C4-2B (cell line): Measurements from ENCODE around the gene AFDN.

Experiments used
- ZFX ChIP-seq: fragments of 450-650 bp; IDR thresholded peaks from 2 replicates; pipeline ENCODE4 v1.6.1; 2017
- TF ChIP-seq, protein P1 (sequence below): fragments of 450-650 bp; conservative IDR thresholded peaks from 2 replicates; pipeline ENCODE4 v1.5.1; 2017; ENCODE audit warnings: mild to moderate bottlenecking

GRCh38 chr6:167832497-167833395 lies 6.0 kb downstream of the AFDN start:
- TF ChIP-seq, protein P1, sequence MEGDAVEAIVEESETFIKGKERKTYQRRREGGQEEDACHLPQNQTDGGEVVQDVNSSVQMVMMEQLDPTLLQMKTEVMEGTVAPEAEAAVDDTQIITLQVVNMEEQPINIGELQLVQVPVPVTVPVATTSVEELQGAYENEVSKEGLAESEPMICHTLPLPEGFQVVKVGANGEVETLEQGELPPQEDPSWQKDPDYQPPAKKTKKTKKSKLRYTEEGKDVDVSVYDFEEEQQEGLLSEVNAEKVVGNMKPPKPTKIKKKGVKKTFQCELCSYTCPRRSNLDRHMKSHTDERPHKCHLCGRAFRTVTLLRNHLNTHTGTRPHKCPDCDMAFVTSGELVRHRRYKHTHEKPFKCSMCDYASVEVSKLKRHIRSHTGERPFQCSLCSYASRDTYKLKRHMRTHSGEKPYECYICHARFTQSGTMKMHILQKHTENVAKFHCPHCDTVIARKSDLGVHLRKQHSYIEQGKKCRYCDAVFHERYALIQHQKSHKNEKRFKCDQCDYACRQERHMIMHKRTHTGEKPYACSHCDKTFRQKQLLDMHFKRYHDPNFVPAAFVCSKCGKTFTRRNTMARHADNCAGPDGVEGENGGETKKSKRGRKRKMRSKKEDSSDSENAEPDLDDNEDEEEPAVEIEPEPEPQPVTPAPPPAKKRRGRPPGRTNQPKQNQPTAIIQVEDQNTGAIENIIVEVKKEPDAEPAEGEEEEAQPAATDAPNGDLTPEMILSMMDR, result no peak
- TF ChIP-seq ZFX, result no peak
